B cell (primary cell): ENCODE results near the gene PALLD. TPM values are rescaled to one million over a fixed set of nuclear protein-coding genes. Genes with fewer than 3 reads are reported as not detected.
"Not testable (repeated sequence)": the region's sequence is repeated elsewhere in the genome, so short reads cannot be mapped to it uniquely, and the experiment has no call there.

ENCODE experiments used
- ATAC-seq: fragments of 200-7000 bp; cut with Tn5 transposase; one replicate; pipeline ENCODE4 v1.10.0; 2021; ENCODE audit warnings: low read depth, mild to moderate bottlenecking, moderate number of reproducible peaks, moderate library complexity
- CTCF ChIA-PET: fragments of 350-600 bp; sonication (Branson Sonifier 250); formaldehyde crosslinking; loops from one replicate; lab custom pipeline; 2021; ENCODE audit warnings: antibody characterized with exemption, inconsistent platforms; lab: Charles Lee
- POLR2A ChIA-PET: fragments of 350-600 bp; sonication (Branson Sonifier 250); formaldehyde crosslinking; loops from one replicate; lab custom pipeline; 2021; ENCODE audit warnings: antibody characterized with exemption; lab: Charles Lee
- DNase-seq: peaks from one replicate; pipeline ENCODE4 v3.0.0; 2013
- H2AFZ ChIP-seq: 2 replicates; pipeline ENCODE4 v1.6.1; 2012; ENCODE audit warnings: mild to moderate bottlenecking, low read depth, low read length; ENCODE audit not compliant: insufficient read depth, poor library complexity, severe bottlenecking
- H3K27ac ChIP-seq, 2 donors: 1 replicate in 1 of 2; 2 replicates in 1 of 2; pipeline ENCODE4 v1.5.1; 2012 to 2013; ENCODE audit warnings: low read length in 2 of 2, mild to moderate bottlenecking in 2 of 2, moderate library complexity in 1 of 2
- H3K27me3 ChIP-seq, 4 experiments: fragments of 200-600 bp in 1 of 4; sonication (generic) in 1 of 4; replicated peaks in 1 of 4; 1 replicate in 2 of 4; 2 replicates in 2 of 4; pipeline versions ENCODE4 v1.6.1 to v1.7.0; 2013 to 2016; ENCODE audit warnings: low read length in 3 of 4, mild to moderate bottlenecking in 2 of 4, mixed read lengths in 1 of 4, moderate library complexity in 1 of 4; ENCODE audit not compliant: insufficient read depth in 4 of 4, control insufficient read depth in 3 of 4; ENCODE audit errors: control extremely low read depth in 1 of 4
- H3K36me3 ChIP-seq, 2 experiments: replicated peaks in 1 of 2; 1 replicate in 1 of 2; 2 replicates in 1 of 2; pipeline versions ENCODE4 v1.6.1 to v1.7.1; 2013; ENCODE audit warnings: low read length in 1 of 2; ENCODE audit not compliant: insufficient read depth in 2 of 2, control insufficient read depth in 1 of 2; ENCODE audit errors: control extremely low read depth in 1 of 2, extremely low read depth in 1 of 2
- H3K4me1 ChIP-seq, 2 donors: fragments of 200-600 bp in 1 of 2; sonication (generic) in 1 of 2; 1 replicate in 1 of 2; 2 replicates in 1 of 2; pipeline versions ENCODE4 v1.5.1 to v1.6.1; 2013 to 2017; ENCODE audit warnings: low read length in 2 of 2; ENCODE audit not compliant: control insufficient read depth in 2 of 2, insufficient read depth in 2 of 2
- H3K4me2 ChIP-seq: replicated peaks from 2 replicates; pipeline ENCODE3; 2012; ENCODE audit warnings: mild to moderate bottlenecking, low read depth, low read length; ENCODE audit not compliant: poor library complexity, severe bottlenecking
- H3K4me3 ChIP-seq, 5 experiments: fragments of 200-600 bp in 1 of 5; sonication (generic) in 1 of 5; 1 replicate in 3 of 5; 2 replicates in 2 of 5; pipeline versions ENCODE4 v1.5.1 to v1.7.0; 2011 to 2016; ENCODE audit warnings: low read length in 4 of 5, mild to moderate bottlenecking in 4 of 5, low read depth in 2 of 5, control low read depth in 1 of 5, moderate library complexity in 1 of 5; ENCODE audit not compliant: insufficient read depth in 1 of 5; ENCODE audit errors: control extremely low read depth in 1 of 5, extremely low read depth in 1 of 5
- H3K79me2 ChIP-seq: fragments of 200-600 bp; sonication (generic); one replicate; pipeline ENCODE4 v1.6.0; 2016; ENCODE audit warnings: low read length; ENCODE audit not compliant: control insufficient read depth, insufficient read depth
- H3K9ac ChIP-seq: fragments of 200-600 bp; sonication (generic); 2 replicates; pipeline ENCODE4 v1.6.1; 2017; ENCODE audit warnings: mild to moderate bottlenecking, low read length, moderate library complexity
- H3K9me3 ChIP-seq, 3 donors: one replicate each; pipeline versions ENCODE4 v1.6.1 to v1.7.1; 2013; ENCODE audit warnings: low read length in 2 of 3; ENCODE audit not compliant: control insufficient read depth in 2 of 3, insufficient read depth in 1 of 3; ENCODE audit errors: control extremely low read depth in 1 of 3
- H4K20me1 ChIP-seq: 2 replicates; pipeline ENCODE4 v1.6.0; 2012; ENCODE audit warnings: mild to moderate bottlenecking, low read length; ENCODE audit not compliant: insufficient read depth, control insufficient read depth, poor library complexity, severe bottlenecking
- H3K27ac Mint-ChIP-seq: one replicate; pipeline ENCODE4 v1.8.0; 2021; ENCODE audit warnings: mixed read lengths
- H3K27me3 Mint-ChIP-seq: one replicate; pipeline ENCODE4 v1.8.0; 2021; ENCODE audit warnings: mixed read lengths
- H3K4me1 Mint-ChIP-seq: one replicate; pipeline ENCODE4 v1.8.0; 2021; ENCODE audit warnings: mixed read lengths
- H3K4me3 Mint-ChIP-seq: one replicate; pipeline ENCODE4 v1.8.0; 2021; ENCODE audit warnings: mixed read lengths
- H3K9me3 Mint-ChIP-seq: one replicate; pipeline ENCODE4 v1.8.0; 2022; ENCODE audit warnings: mixed read lengths; ENCODE audit not compliant: insufficient read depth
- CTCF ChIP-seq: fragments of 200-600 bp; IDR thresholded peaks from one replicate; pipeline ENCODE4 v1.8.0; 2022; ENCODE audit warnings: antibody characterized with exemption, mild to moderate bottlenecking
- EZH2 ChIP-seq: IDR thresholded peaks from 2 replicates; pipeline ENCODE4 v1.6.1; 2012; ENCODE audit warnings: borderline replicate concordance, low read depth, mild to moderate bottlenecking, moderate library complexity, low read length; ENCODE audit not compliant: insufficient read depth, poor library complexity, severe bottlenecking
- WGBS: methylation state at CpG from one replicate; pipeline ENCODE4 v1.1.5; 2013; ENCODE audit warnings: missing lambda C conversion rate; ENCODE audit not compliant: insufficient coverage; 5-methylcytosine and 5-hydroxymethylcytosine counted together
- intact Hi-C: fragments of 100-400 bp; cut with micrococcal nuclease; formaldehyde crosslinking; loops from one replicate; pipeline ENCODE4 v1.10.0; 2022
- polyA plus RNA-seq: library from polyadenylated mRNA; depleted of rRNA; stranded (reverse); fragments of >200 nt; gene quantifications from 2 replicates; pipeline ENCODE4 v1.2.3, GENCODE V29; 2012
- total RNA-seq, 2 donors: library from RNA; stranded (reverse); fragments of 120-200 nt in 1 of 2; gene quantifications; 1 replicate in 1 of 2; 2 replicates in 1 of 2; pipeline versions ENCODE4 v1.2.3 to v1.2.4, GENCODE V29; 2013 to 2022

PALLD gene
- total and polyA plus RNA-seq, 2 donors (not counting 1 experiment from before 2014, with no cell fraction given) = 0.63 to 0.71 TPM

GRCh38 chr4:168511780-168512489 lies 15.1 kb downstream of the PALLD start:
- Histone ChIP-seq H4K20me1 (no peaks in the 10 kb centered on the region), H3K36me3 (no peaks in the 10 kb centered on the region), H3K27ac (no peak overlapping the region), H3K9me3 (no peaks in the 10 kb centered on the region), H3K4me1 (no peaks in the 10 kb centered on the region), H2AFZ (no peak overlapping the region), H3K4me3 (no peak overlapping the region), H3K79me2 (no peaks in the 10 kb centered on the region), H3K4me2 (no peak overlapping the region), H3K27me3 (no peaks in the 10 kb centered on the region), H3K9ac (no peak overlapping the region)
- peaks cover 2% of the 10 kb centered on the region for H3K4me1 Mint-ChIP-seq
- intact Hi-C loops = loop anchor here (10.0 kb wide), 3 partner anchors 413 to 1053 kb away; no protein-coding TSS in a partner anchor
- no peak for ATAC-seq
- 88% methylated on average over 10 of the region's 13 CpGs for WGBS
- H3K27me3 Mint-ChIP-seq = peaks cover 3% of the 10 kb centered on the region
- ChIA-PET CTCF (interaction anchor here (1.4 kb wide), 1 partner anchor 980 kb away, joined by 3 read pairs; no protein-coding TSS in a partner anchor), POLR2A (no interaction called here)
- TF ChIP-seq CTCF = no peak
- TF ChIP-seq EZH2 = no peak
- no peak for DNase-seq
- no peak overlapping the region for H3K4me3 Mint-ChIP-seq
- H3K27ac Mint-ChIP-seq = no peak overlapping the region
- no peaks in the 10 kb centered on the region for H3K9me3 Mint-ChIP-seq

GRCh38 chr4:168513826-168514225 lies 17.0 kb downstream of the PALLD start:
- H2AFZ ChIP-seq, H3K4me3 Mint-ChIP-seq, H3K9me3 Mint-ChIP-seq, H3K4me1 ChIP-seq, H3K4me1 Mint-ChIP-seq, H3K36me3 ChIP-seq, H4K20me1 ChIP-seq, H3K27me3 Mint-ChIP-seq, H3K27me3 ChIP-seq, H3K4me2 ChIP-seq, H3K79me2 ChIP-seq, H3K9me3 ChIP-seq, DNase-seq, H3K27ac Mint-ChIP-seq, H3K9ac ChIP-seq, H3K4me3 ChIP-seq, H3K27ac ChIP-seq, ATAC-seq, POLR2A ChIA-PET: not testable (repeated sequence)
- intact Hi-C loops = loop anchor here (10.0 kb wide), 3 partner anchors 411 to 1051 kb away; no protein-coding TSS in a partner anchor
- CTCF ChIA-PET = interaction anchor here (0.7 to 2.4 kb wide), 7 partner anchors 8 to 1052 kb away, joined by 3 to 9 read pairs (median 4); no protein-coding TSS in a partner anchor
- WGBS = 90% methylated on average over 1 of the region's 3 CpGs
